Smooth muscle cell (in vitro differentiated cells): ENCODE measurements around the gene KLHL6. TPM values are rescaled to one million over a fixed set of nuclear protein-coding genes. Genes with fewer than 3 reads are reported as not detected.

Experiments
- DNase-seq: peaks from one replicate; lab custom pipeline; 2025; ENCODE audit not compliant: unreplicated experiment; lab: John Stamatoyannopoulos, UW
- H2AFZ ChIP-seq: fragments of 200-600 bp; sonication (generic); 2 replicates; pipeline ENCODE4 v1.6.0; 2016; ENCODE audit warnings: antibody characterized with exemption, low read depth, mild to moderate bottlenecking
- H3F3A ChIP-seq: fragments of 200-600 bp; sonication (generic); 2 replicates; pipeline ENCODE4 v1.6.0; 2017; ENCODE audit warnings: antibody characterized with exemption, low read depth
- H3K27ac ChIP-seq: fragments of 200-600 bp; sonication (generic); 2 replicates; pipeline ENCODE4 v1.5.1; 2016; ENCODE audit warnings: low read depth, mild to moderate bottlenecking
- H3K27me3 ChIP-seq: fragments of 200-600 bp; sonication (generic); 2 replicates; pipeline ENCODE4 v1.6.1; 2016; ENCODE audit warnings: low read depth, mild to moderate bottlenecking
- H3K36me3 ChIP-seq: fragments of 200-600 bp; sonication (generic); 2 replicates; pipeline ENCODE4 v1.5.1; 2016; ENCODE audit warnings: low read depth
- H3K4me1 ChIP-seq: fragments of 200-600 bp; sonication (generic); 2 replicates; pipeline ENCODE4 v1.5.1; 2016; ENCODE audit warnings: low read depth
- H3K4me2 ChIP-seq: fragments of 200-600 bp; sonication (generic); 2 replicates; pipeline ENCODE4 v1.6.0; 2016; ENCODE audit warnings: mild to moderate bottlenecking
- H3K4me3 ChIP-seq: fragments of 200-600 bp; sonication (generic); 2 replicates; pipeline ENCODE4 v1.5.1; 2016; ENCODE audit warnings: mild to moderate bottlenecking
- H3K79me2 ChIP-seq: fragments of 200-600 bp; sonication (generic); 2 replicates; pipeline ENCODE4 v1.6.0; 2016; ENCODE audit warnings: low read depth, mild to moderate bottlenecking
- H3K9ac ChIP-seq: fragments of 200-600 bp; sonication (generic); 2 replicates; pipeline ENCODE4 v1.6.0; 2016; ENCODE audit warnings: low read depth
- H3K9me3 ChIP-seq: fragments of 200-600 bp; sonication (generic); replicated peaks from 2 replicates; pipeline ENCODE4 v1.5.1; 2016; ENCODE audit warnings: low read depth
- H4K20me1 ChIP-seq: fragments of 200-600 bp; sonication (generic); 2 replicates; pipeline ENCODE4 v1.6.0; 2016; ENCODE audit warnings: low read depth
- CTCF ChIP-seq: fragments of 200-600 bp; sonication (generic); IDR thresholded peaks from 2 replicates; pipeline ENCODE4 v1.5.1; 2017; ENCODE audit warnings: borderline replicate concordance, mild to moderate bottlenecking, antibody characterized with exemption; ENCODE audit not compliant: insufficient read depth, poor library complexity, severe bottlenecking
- WGBS: methylation state at CpG from one replicate; pipeline ENCODE4 v1.1.7; 2016; ENCODE audit warnings: low lambda C conversion rate; 5-methylcytosine and 5-hydroxymethylcytosine counted together
- polyA plus RNA-seq: library from polyadenylated mRNA; unstranded; fragments of >200 nt; fragmentation: Nextera tagmentation; extraction: Ambion mirVana; gene quantifications from 2 replicates; pipeline ENCODE4 v1.2.1, GENCODE V29; 2016
- total RNA-seq: library from RNA; depleted of rRNA; stranded (reverse); fragments of >200 nt; gene quantifications from 2 replicates; pipeline ENCODE4 v1.2.3, GENCODE V29; 2014

The KLHL6 gene
- total and polyA plus RNA-seq, 2 experiments from 2014 or later, result 0.22 TPM; not detected in 1

GRCh38 chr3:183489455-183490210 lies 65.9 kb downstream of the KLHL6 start:
- Histone ChIP-seq H3K79me2 (no peaks in the 10 kb centered on the region), H3K36me3 (no peaks in the 10 kb centered on the region), H2AFZ (no peak overlapping the region), H3K9ac (no peak overlapping the region), H3K27me3 (no peaks in the 10 kb centered on the region), H4K20me1 (no peaks in the 10 kb centered on the region), H3K4me2 (no peak overlapping the region), H3K9me3 (no peaks in the 10 kb centered on the region), H3K4me1 (peaks cover 8% of the 10 kb centered on the region), H3K4me3 (no peak overlapping the region), H3F3A (no peaks in the 10 kb centered on the region), H3K27ac (peak overlapping the region; percentile 3)
- DNase-seq, result no peak
- TF ChIP-seq CTCF, result no peak
- 83% methylated on average over 6 of the region's 6 CpGs for WGBS

- Histone ChIP-seq H3K27me3 (no peaks in the 10 kb centered on the region), H4K20me1 (no peaks in the 10 kb centered on the region), H2AFZ (no peak overlapping the region), H3K4me2 (no peak overlapping the region), H3K36me3 (no peaks in the 10 kb centered on the region), H3K9me3 (no peaks in the 10 kb centered on the region), H3K4me3 (no peak overlapping the region), H3K27ac (no peak overlapping the region), H3K4me1 (peaks cover 8% of the 10 kb centered on the region), H3F3A (no peaks in the 10 kb centered on the region), H3K79me2 (no peaks in the 10 kb centered on the region), H3K9ac (no peak overlapping the region)
- 95% methylated on average over 3 of the region's 3 CpGs for WGBS
- no peak for TF ChIP-seq CTCF
- DNase-seq, result no peak
These were observed 67.2 kb downstream of the KLHL6 start for GRCh38 chr3:183488343-183488742.

GRCh38 chr3:183487896-183488295 lies 67.6 kb downstream of the KLHL6 start:
- no peak for DNase-seq
- no peak for TF ChIP-seq CTCF

GRCh38 chr3:183487016-183487415 lies 68.5 kb downstream of the KLHL6 start:
- Histone ChIP-seq H3K9ac (no peak overlapping the region), H3K27ac (no peak overlapping the region), H3K4me2 (no peak overlapping the region), H3K4me3 (no peak overlapping the region), H3K9me3 (no peaks in the 10 kb centered on the region), H2AFZ (no peak overlapping the region), H4K20me1 (no peaks in the 10 kb centered on the region), H3K36me3 (no peaks in the 10 kb centered on the region), H3K79me2 (no peaks in the 10 kb centered on the region), H3F3A (no peaks in the 10 kb centered on the region), H3K4me1 (peaks cover 8% of the 10 kb centered on the region), H3K27me3 (no peaks in the 10 kb centered on the region)
- 88% methylated on average over 4 of the region's 4 CpGs for WGBS
- no peak for TF ChIP-seq CTCF
- DNase-seq, result no peak

More at GRCh38 chr3:183487896-183488295, 67.6 kb downstream of the KLHL6 start:
- Histone ChIP-seq H3K79me2 (no peaks in the 10 kb centered on the region), H2AFZ (no peak overlapping the region), H3F3A (no peaks in the 10 kb centered on the region), H3K4me2 (no peak overlapping the region), H4K20me1 (no peaks in the 10 kb centered on the region), H3K9me3 (no peaks in the 10 kb centered on the region), H3K36me3 (no peaks in the 10 kb centered on the region), H3K9ac (no peak overlapping the region), H3K27me3 (no peaks in the 10 kb centered on the region), H3K4me3 (no peak overlapping the region), H3K27ac (no peak overlapping the region), H3K4me1 (peaks cover 8% of the 10 kb centered on the region)
- WGBS, result 97% methylated on average over 6 of the region's 6 CpGs
